Stomach (tissue), 4 donors: ENCODE results near the gene PLXNA2.

Experiments
- CTCF ChIP-seq, 7 experiments: fragments of 450-650 bp in 4 of 7; fragments of 200-600 bp in 3 of 7; sonication (generic) in 3 of 7; IDR thresholded peaks; one replicate each; pipeline ENCODE4 v1.5.1; 2016 to 2019; ENCODE audit warnings: antibody characterized with exemption in 7 of 7, control low read depth in 2 of 7, mild to moderate bottlenecking in 1 of 7
- POLR2A ChIP-seq, 4 donors: fragments of 450-650 bp; IDR thresholded peaks; one replicate each; pipeline ENCODE4 v1.6.1; 2016; ENCODE audit warnings: antibody characterized with exemption in 4 of 4, control low read depth in 2 of 4, mild to moderate bottlenecking in 1 of 4, moderate library complexity in 1 of 4

DNA sequence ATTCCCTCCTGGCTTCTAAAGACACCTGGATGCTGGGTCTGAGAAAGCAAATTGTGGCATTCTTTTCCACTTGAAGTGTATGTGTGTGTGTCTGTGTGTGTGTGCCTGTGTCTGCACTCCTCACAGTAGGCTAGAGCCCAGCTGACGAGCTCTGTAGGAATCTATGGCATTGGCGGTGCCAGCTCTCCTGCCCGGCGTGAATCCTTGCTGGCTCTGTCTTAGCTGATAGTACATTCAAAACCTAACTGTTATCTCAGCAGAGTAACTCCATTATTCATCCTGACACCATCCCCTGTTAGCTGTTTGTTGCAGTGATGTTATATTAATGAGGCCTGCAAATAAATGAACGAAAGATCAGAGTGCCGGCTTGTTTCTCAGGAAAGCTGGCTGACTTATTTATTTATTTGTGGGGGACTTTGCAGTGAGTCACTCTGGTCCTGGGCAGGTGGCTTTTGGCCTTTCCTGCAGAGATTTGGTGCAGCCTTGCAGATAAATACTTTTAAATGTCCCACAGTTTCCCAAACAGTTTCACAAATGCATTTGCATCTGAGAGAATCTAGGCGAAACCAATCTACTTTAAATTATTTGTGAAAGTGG is 172.7 kb downstream of the PLXNA2 start:
- TF ChIP-seq CTCF (IDR thresholded peaks at IDR 0.05) (no peak), POLR2A (IDR thresholded peaks at IDR 0.05) (no peak)
